ENCODE results near the gene PBX1.

Gene PBX1

GRCh38 chr1:164726235-164726634, 167.3 kb downstream of the PBX1 start:
- H3K9me3 ChIP-seq (ENCODE audit: insufficient read depth, low read depth, low read length) = no peaks in the 10 kb centered on the region
- H3K36me3 ChIP-seq (ENCODE audit: insufficient read depth, low read depth, low read length) = peaks cover 4% of the 10 kb centered on the region; the same call in 1 of the 2 replicates
- H3K27ac ChIP-seq (ENCODE audit: low read length) = no peak overlapping the region
- H3K4me1 ChIP-seq (ENCODE audit: insufficient read depth, low read length) = peaks cover 16% of the 10 kb centered on the region; the same call in 1 of the 2 replicates
- H3K9ac ChIP-seq (ENCODE audit: low read depth, low read length) = no peak overlapping the region
- H3K4me3 ChIP-seq (ENCODE audit: low read length) = no peak overlapping the region
- no peaks in the 10 kb centered on the region for H3K27me3 ChIP-seq (ENCODE audit: insufficient read depth, low read length)

- H3K27ac ChIP-seq (ENCODE audit: low read length) = no peak overlapping the region
- H3K9ac ChIP-seq (ENCODE audit: low read depth, low read length) = no peak overlapping the region
- peaks cover 4% of the 10 kb centered on the region; the same call in 1 of the 2 replicates for H3K36me3 ChIP-seq (ENCODE audit: insufficient read depth, low read depth, low read length)
- H3K4me1 ChIP-seq (ENCODE audit: insufficient read depth, low read length) = peaks cover 23% of the 10 kb centered on the region
- H3K9me3 ChIP-seq (ENCODE audit: insufficient read depth, low read depth, low read length) = no peaks in the 10 kb centered on the region
- no peak overlapping the region for H3K4me3 ChIP-seq (ENCODE audit: low read length)
- no peaks in the 10 kb centered on the region for H3K27me3 ChIP-seq (ENCODE audit: insufficient read depth, low read length)
Measured at GRCh38 chr1:164728719-164729118, 169.7 kb downstream of the PBX1 start.

- no peaks in the 10 kb centered on the region for H3K9me3 ChIP-seq (ENCODE audit: insufficient read depth, low read depth, low read length)
- peaks cover 28% of the 10 kb centered on the region for H3K4me1 ChIP-seq (ENCODE audit: insufficient read depth, low read length)
- no peaks in the 10 kb centered on the region for H3K27me3 ChIP-seq (ENCODE audit: insufficient read depth, low read length)
- no peak overlapping the region for H3K9ac ChIP-seq (ENCODE audit: low read depth, low read length)
- H3K27ac ChIP-seq (ENCODE audit: low read length) = no peak overlapping the region
- no peaks in the 10 kb centered on the region for H3K36me3 ChIP-seq (ENCODE audit: insufficient read depth, low read depth, low read length)
- H3K4me3 ChIP-seq (ENCODE audit: low read length) = no peak overlapping the region
Measured at GRCh38 chr1:164731161-164731876, 172.3 kb downstream of the PBX1 start.

DNA sequence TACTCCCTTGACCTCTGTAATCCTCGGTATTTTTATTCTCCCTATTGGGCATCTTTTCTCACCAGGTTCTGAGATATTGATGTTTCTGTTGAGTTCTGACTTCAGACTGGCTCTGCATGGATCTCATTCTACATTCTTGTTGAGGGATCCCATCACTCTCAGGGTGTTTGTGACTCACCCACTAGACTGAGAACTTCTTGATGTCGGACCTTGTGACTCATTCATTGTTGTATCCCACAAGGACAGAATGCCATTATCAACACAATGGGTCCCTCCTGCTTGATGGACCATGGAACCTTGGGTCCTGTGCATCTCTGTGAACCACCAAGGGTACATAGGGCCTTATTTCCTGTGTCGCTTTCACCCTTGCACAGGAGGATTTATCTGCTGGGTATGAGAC, 174.1 kb downstream of the PBX1 start:
- Histone ChIP-seq H3K4me3 (ENCODE audit: low read length) (no peak overlapping the region), H3K9ac (ENCODE audit: low read depth, low read length) (no peak overlapping the region), H3K36me3 (ENCODE audit: insufficient read depth, low read depth, low read length) (no peaks in the 10 kb centered on the region), H3K9me3 (ENCODE audit: insufficient read depth, low read depth, low read length) (no peaks in the 10 kb centered on the region), H3K27me3 (ENCODE audit: insufficient read depth, low read length) (no peaks in the 10 kb centered on the region), H3K4me1 (ENCODE audit: insufficient read depth, low read length) (peaks cover 28% of the 10 kb centered on the region), H3K27ac (ENCODE audit: low read length) (no peak overlapping the region)

DNA sequence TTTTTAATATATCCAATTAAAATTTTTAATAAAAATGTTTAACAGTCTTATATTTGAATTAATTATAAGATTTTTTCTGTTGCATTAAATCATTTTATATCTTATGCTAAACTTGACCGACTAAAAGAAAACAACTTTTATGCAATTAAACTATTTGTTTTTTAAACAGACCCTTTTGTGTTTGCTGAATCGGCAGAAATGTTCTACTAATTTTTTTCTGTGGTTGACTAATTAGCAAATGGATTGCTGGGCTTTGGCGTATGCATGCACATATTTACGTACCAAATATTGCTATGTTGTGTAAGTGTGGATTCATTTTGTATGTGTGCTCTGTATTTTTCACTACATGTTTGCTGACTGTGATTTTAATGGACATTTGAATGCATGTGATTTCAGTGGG, 174.8 kb downstream of the PBX1 start:
- H3K4me1 ChIP-seq (ENCODE audit: insufficient read depth, low read length) = peaks cover 28% of the 10 kb centered on the region
- H3K27me3 ChIP-seq (ENCODE audit: insufficient read depth, low read length) = no peaks in the 10 kb centered on the region
- no peaks in the 10 kb centered on the region for H3K9me3 ChIP-seq (ENCODE audit: insufficient read depth, low read depth, low read length)
- no peak overlapping the region for H3K4me3 ChIP-seq (ENCODE audit: low read length)
- H3K9ac ChIP-seq (ENCODE audit: low read depth, low read length) = no peak overlapping the region
- no peak overlapping the region for H3K27ac ChIP-seq (ENCODE audit: low read length)
- H3K36me3 ChIP-seq (ENCODE audit: insufficient read depth, low read depth, low read length) = no peaks in the 10 kb centered on the region

DNA sequence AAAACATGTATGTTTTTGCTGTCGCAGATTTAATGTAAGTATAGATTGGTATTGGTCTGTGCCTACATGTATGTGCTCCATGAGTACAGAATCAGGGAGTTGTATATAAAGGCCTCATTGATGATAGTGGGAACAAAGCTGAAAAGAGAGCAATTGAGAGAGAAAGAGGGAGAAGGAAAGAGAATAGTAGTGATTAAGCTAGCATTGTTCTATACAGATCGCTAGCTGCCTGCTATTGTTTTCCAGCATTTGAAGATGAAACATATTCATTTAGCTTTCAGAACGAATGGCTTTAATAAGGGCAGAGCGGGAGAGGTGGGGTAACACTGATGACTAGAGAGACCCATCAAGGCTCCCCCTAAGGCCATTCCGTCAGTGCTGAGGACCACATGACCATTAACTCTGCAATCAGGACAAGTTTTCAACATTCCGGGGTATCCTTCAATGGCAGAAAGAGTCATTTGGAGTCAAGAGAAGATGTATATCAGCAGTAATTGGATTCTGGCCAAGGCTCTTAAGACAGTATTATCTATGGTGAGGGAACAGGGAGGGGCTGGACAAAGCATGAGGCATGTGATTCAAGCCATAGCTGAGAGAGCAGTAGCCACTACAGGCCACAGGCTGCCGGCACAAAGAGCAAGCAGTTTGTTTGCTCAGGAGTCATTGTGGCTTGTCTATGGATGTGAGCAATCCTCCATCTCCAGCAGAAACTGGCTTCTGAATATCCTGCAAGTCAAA, 176.5 kb downstream of the PBX1 start:
- peaks cover 28% of the 10 kb centered on the region for H3K4me1 ChIP-seq (ENCODE audit: insufficient read depth, low read length)
- H3K36me3 ChIP-seq (ENCODE audit: insufficient read depth, low read depth, low read length) = no peaks in the 10 kb centered on the region
- H3K9ac ChIP-seq (ENCODE audit: low read depth, low read length) = no peak overlapping the region
- H3K27me3 ChIP-seq (ENCODE audit: insufficient read depth, low read length) = no peaks in the 10 kb centered on the region
- H3K9me3 ChIP-seq (ENCODE audit: insufficient read depth, low read depth, low read length) = no peaks in the 10 kb centered on the region
- no peak overlapping the region for H3K27ac ChIP-seq (ENCODE audit: low read length)
- no peak overlapping the region for H3K4me3 ChIP-seq (ENCODE audit: low read length)

GRCh38 chr1:164736137-164736536, 177.2 kb downstream of the PBX1 start:
- Histone ChIP-seq H3K36me3 (ENCODE audit: insufficient read depth, low read depth, low read length) (no peaks in the 10 kb centered on the region), H3K4me3 (ENCODE audit: low read length) (no peak overlapping the region), H3K9ac (ENCODE audit: low read depth, low read length) (no peak overlapping the region), H3K27ac (ENCODE audit: low read length) (no peak overlapping the region), H3K4me1 (ENCODE audit: insufficient read depth, low read length) (peaks cover 22% of the 10 kb centered on the region), H3K27me3 (ENCODE audit: insufficient read depth, low read length) (no peaks in the 10 kb centered on the region), H3K9me3 (ENCODE audit: insufficient read depth, low read depth, low read length) (no peaks in the 10 kb centered on the region)

DNA sequence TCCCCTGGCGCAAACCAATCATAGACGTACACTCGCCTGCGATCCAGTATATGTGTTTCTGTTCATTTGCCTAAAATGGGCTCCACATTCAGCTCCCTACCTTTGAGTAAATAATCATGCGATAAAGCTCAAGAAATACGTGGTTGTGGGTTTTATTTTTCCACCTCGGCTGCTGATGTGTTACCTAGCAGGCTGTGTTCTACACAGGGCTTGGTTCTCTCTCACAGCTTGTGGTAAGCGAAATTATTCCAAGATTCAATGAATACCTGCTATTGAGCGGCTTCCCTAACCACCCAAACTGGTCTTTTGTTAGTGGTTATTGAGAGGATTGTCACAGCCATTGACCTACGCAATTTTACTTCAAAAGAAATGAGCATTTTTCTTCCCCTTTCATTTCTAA, 180.2 kb downstream of the PBX1 start:
- Histone ChIP-seq H3K36me3 (ENCODE audit: insufficient read depth, low read depth, low read length) (no peaks in the 10 kb centered on the region), H3K4me1 (ENCODE audit: insufficient read depth, low read length) (peaks cover 11% of the 10 kb centered on the region; the same call in 1 of the 2 replicates), H3K27ac (ENCODE audit: low read length) (no peak overlapping the region), H3K4me3 (ENCODE audit: low read length) (no peak overlapping the region), H3K9me3 (ENCODE audit: insufficient read depth, low read depth, low read length) (no peaks in the 10 kb centered on the region), H3K27me3 (ENCODE audit: insufficient read depth, low read length) (no peaks in the 10 kb centered on the region), H3K9ac (ENCODE audit: low read depth, low read length) (no peak overlapping the region)

GRCh38 chr1:164740000-164740526, 181.1 kb downstream of the PBX1 start:
- Histone ChIP-seq H3K4me3 (ENCODE audit: low read length) (no peak overlapping the region), H3K9ac (ENCODE audit: low read depth, low read length) (no peak overlapping the region), H3K9me3 (ENCODE audit: insufficient read depth, low read depth, low read length) (no peaks in the 10 kb centered on the region), H3K27ac (ENCODE audit: low read length) (no peak overlapping the region), H3K4me1 (ENCODE audit: insufficient read depth, low read length) (peaks cover 8% of the 10 kb centered on the region; the same call in 1 of the 2 replicates), H3K36me3 (ENCODE audit: insufficient read depth, low read depth, low read length) (no peaks in the 10 kb centered on the region), H3K27me3 (ENCODE audit: insufficient read depth, low read length) (no peaks in the 10 kb centered on the region)

DNA sequence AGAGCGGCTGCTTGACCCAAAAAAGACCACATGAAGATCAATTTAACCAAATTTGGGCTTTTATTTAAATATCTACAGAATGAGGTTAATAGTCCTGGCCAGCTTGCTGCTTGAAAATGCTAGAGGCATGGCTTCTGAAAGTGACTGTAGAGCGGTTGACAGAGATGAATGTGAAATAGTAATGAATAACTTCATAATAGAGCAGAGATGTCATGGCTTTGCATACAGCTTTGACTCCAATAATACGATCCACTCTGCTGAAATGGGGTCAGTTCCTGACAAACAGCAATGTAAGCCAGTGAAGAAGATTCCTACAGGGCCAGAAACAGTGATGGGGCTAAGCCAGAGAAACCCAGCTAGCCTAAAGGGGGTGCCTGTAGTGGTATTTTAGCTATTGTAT, 183.8 kb downstream of the PBX1 start:
- no peak overlapping the region for H3K27ac ChIP-seq (ENCODE audit: low read length)
- H3K9ac ChIP-seq (ENCODE audit: low read depth, low read length) = no peak overlapping the region
- no peak overlapping the region for H3K4me3 ChIP-seq (ENCODE audit: low read length)
- H3K27me3 ChIP-seq (ENCODE audit: insufficient read depth, low read length) = no peaks in the 10 kb centered on the region
- H3K9me3 ChIP-seq (ENCODE audit: insufficient read depth, low read depth, low read length) = no peaks in the 10 kb centered on the region
- H3K4me1 ChIP-seq (ENCODE audit: insufficient read depth, low read length) = no peaks in the 10 kb centered on the region; the same call in 1 of the 2 replicates
- H3K36me3 ChIP-seq (ENCODE audit: insufficient read depth, low read depth, low read length) = 0 out of 2 replicates have a peak, but pooled peaks cover under 1% of the 10 kb centered on the region

- Histone ChIP-seq H3K4me3 (ENCODE audit: low read length) (no peak overlapping the region), H3K27ac (ENCODE audit: low read length) (no peak overlapping the region), H3K36me3 (ENCODE audit: insufficient read depth, low read depth, low read length) (0 out of 2 replicates have a peak, but pooled peaks cover 9% of the 10 kb centered on the region), H3K9ac (ENCODE audit: low read depth, low read length) (no peak overlapping the region), H3K27me3 (ENCODE audit: insufficient read depth, low read length) (no peaks in the 10 kb centered on the region), H3K9me3 (ENCODE audit: insufficient read depth, low read depth, low read length) (no peaks in the 10 kb centered on the region), H3K4me1 (ENCODE audit: insufficient read depth, low read length) (no peaks in the 10 kb centered on the region; the same call in 1 of the 2 replicates)
Measured at GRCh38 chr1:164743976-164744375, 185.0 kb downstream of the PBX1 start.

- Histone ChIP-seq H3K4me1 (ENCODE audit: insufficient read depth, low read length) (no peaks in the 10 kb centered on the region; the same call in 1 of the 2 replicates), H3K36me3 (ENCODE audit: insufficient read depth, low read depth, low read length) (0 out of 2 replicates have a peak, but pooled peaks cover 9% of the 10 kb centered on the region), H3K9ac (ENCODE audit: low read depth, low read length) (no peak overlapping the region), H3K4me3 (ENCODE audit: low read length) (no peak overlapping the region), H3K27me3 (ENCODE audit: insufficient read depth, low read length) (no peaks in the 10 kb centered on the region), H3K27ac (ENCODE audit: low read length) (no peak overlapping the region), H3K9me3 (ENCODE audit: insufficient read depth, low read depth, low read length) (no peaks in the 10 kb centered on the region)
Measured at GRCh38 chr1:164745736-164746135, 186.8 kb downstream of the PBX1 start.
